NCI-H128 (cell line): Measurements from ENCODE around the gene RNF217.

ENCODE experiments used
- DNase-seq: peaks from one replicate; lab custom pipeline; 2025; ENCODE audit not compliant: unreplicated experiment; lab: John Stamatoyannopoulos, UW

The RNF217 gene

GRCh38 chr6:125095580-125096301 is 133.5 kb downstream of the RNF217 start:
- DNase-seq, result no peak

- no peak for DNase-seq
Observed at GRCh38 chr6:125097186-125097585, 134.9 kb downstream of the RNF217 start.

DNA sequence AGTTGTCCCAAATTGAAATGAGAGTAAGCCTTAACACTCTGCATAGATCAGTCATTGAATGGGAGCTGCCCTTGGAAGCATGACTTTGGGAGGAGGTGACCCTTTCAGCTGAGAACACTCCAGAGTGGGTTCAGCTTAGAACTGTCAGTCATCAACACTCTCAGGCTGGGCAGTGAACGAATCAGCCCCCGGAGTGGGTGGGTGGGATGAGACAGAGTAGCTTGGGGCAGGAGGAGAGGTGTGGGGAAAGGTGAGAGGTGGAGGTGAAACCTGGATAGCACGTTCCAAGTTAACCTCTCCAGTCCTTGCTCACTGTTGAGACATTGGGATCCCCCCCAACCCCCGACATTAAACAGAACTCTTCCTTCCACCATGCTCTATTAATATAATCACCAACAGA is 136.0 kb downstream of the RNF217 start:
- no peak for DNase-seq

DNA sequence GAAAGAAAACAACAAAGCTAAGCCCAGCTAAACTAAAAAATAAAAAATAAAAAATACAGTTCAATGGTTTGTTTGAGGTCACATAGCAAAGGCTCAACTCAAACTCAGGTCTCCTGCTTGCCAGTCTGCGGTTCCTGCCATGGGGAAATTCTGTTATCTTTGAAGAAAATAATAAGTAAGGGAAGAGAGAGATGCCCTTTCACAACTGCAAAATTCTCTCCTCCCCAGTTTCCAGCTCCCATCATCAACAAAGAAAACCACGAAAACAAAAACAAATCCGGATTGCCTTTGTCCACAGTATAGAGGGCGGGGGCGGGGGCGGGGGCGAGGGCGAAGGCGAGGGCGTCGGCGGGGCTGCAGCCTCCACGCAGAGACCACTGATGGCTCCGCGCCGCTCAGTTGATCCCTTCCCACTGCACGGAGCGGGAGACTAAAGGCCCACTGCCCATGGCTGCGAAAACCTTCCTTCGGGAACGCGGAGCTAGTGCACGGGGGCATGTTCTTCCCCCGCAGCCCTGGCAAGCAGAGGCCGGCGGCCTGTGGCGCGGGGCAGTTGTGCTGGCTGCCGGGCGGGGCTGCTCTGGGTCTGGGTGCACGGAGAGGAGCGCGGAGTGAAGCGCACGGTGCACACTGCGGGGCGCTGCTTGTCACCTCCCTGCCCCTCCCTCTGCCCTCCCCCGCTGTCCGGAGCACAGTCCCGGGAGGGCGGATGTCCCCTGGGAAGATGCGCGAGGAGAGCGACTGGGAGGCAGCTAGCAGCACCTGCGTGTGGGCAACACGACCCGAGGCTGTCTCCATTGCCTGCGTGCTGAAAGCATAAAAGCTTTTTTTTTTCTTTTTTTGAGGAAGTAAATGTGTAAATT is 137.2 kb downstream of the RNF217 start:
- DNase-seq, result no peak

DNA sequence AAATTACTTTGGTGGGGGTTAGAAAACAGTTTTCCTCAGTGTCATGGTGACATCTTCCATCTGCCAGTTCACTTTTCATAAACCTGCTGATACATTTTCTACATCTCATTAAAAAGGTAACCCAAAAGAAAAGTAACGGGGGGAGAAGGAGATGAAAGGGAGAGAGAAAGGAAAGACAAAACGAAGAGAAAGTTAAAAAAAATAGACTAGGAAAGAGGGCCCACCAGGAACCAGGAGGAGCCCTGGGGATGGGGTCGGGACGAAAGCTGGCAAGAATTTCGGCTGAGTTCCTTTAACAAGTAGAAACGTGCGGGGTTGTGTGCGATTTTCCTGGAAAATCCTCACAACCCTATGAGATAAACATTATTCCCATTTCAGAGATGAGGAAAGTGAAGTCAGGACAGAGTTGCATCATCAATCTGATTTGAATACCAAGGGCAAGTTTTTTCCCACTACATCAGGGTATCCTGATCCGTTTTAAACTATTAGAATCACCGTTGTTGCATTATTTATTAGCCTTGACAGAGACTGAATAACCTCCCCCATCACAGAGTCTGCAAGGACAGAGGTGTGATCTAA is 137.9 kb downstream of the RNF217 start:
- DNase-seq, result no peak

- DNase-seq, result no peak
Observed at GRCh38 chr6:125101128-125101527, 138.9 kb downstream of the RNF217 start.

- DNase-seq, result no peak
Observed at GRCh38 chr6:125101631-125102030, 139.4 kb downstream of the RNF217 start.

- DNase-seq, result no peak
Observed at GRCh38 chr6:125102411-125102810, 140.2 kb downstream of the RNF217 start.

- no peak for DNase-seq
Observed at GRCh38 chr6:125102891-125103290, 140.7 kb downstream of the RNF217 start.

- DNase-seq, result no peak
Observed at GRCh38 chr6:125104425-125104824, 142.2 kb downstream of the RNF217 start.

DNA sequence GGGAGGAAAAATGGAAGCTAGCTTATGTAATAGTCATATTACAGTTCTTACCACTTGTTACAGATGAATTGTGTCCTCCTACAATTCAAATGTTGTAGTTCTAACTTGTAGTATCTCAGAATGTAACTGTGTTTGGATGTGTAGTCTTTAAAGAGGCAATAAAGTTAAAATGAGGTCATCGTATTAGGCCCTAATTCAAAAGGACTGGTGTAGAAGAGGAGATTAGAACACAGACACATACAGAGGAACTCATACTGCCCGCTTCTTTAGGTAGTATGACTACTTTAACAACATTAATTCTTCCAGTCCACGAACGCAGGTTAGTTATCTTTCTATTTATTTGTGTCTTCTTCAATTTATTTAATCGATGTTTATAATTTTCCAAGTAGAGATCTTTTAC is 144.8 kb downstream of the RNF217 start:
- no peak for DNase-seq

DNA sequence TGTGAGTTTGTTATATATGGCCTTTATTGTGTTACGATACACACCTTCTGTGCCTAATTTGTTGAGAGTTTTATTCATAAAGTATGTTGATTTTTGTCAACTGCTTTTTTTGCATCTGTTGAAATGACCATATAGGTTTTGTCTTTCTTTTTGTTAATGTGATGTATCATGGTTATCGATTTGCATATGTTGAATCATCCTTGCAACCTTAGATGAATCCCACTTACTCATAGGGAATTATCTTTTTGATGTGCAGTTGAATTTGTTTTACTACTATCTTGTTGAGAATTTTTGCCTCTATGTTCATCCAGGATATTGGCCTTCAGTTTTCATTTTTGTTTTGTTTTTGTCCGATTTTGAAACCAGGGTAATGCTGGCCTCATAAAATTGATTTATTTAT is 145.7 kb downstream of the RNF217 start:
- DNase-seq, result no peak

DNA sequence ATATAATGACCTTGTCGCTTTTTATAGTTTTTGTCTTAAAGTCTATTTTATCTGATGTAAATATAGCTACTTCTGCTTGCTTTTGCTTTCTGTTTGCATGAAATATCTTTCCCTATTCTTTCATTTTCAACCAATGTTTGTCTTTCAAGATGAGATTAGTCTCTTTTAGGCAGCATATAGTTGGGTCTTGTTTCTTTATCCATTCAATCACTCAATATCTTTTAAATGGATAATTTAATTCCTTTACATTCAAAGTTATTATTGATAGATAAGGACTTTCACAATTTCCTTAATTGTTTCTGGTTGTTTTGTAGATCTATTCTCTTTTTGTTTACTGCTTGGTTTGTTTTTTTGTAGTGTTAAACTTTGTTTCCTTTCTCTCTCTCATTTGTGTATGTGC is 147.8 kb downstream of the RNF217 start:
- no peak for DNase-seq

DNA sequence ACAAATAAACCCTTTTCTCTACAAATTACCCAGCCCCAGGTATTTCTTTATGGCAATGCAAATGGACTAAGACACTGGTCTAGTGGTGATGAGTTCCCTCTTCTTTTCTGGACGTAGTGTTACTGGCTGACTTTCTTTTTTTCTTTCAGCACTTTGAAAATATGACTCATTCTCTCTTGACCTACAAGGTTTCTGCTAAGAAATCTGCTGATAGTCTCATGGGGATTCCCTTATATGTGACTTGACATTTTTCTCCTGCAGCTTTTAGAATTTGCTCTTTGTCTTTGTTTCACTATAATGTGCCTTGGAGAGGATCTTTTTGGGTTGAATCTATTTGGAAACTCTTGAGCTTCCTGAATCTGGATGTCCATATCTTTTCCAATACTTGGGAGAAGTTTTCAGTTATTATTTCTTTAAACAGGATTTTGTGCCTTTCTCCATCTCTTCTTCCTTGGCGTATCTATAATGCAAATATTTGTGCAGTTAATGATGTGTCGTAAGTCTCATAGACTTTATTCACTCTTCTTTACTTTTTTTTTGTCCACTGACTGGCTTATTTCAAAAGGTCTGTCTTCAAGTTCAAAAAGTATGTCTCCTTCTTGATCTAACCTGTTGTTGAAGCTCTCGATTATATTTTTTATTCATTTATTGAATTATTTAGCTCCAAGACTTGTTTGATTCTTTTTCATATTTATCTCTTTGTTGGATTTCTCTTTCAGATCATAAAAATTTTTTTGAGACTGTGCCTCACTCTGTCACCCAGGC is 149.2 kb downstream of the RNF217 start:
- DNase-seq, result no peak

DNA sequence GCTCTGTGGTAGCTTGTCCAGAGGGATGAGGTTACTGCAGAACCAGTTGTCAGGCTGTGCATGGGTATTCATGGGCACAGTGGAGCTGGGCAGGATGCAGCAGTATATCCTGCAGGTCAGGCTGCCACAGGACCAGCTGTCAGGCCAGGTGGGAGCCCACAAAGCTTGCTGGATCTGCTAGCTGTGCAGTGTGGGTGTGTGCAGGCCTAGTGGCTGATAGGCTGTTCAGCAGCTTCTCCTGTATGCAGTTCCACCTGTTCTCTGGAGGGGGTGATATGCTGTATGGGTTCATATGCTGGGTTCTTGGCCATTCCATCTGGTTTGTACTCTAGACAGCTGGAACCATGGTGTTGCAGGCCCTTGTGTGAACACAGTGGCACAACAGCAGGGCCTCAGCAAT is 150.7 kb downstream of the RNF217 start:
- DNase-seq, result no peak

DNA sequence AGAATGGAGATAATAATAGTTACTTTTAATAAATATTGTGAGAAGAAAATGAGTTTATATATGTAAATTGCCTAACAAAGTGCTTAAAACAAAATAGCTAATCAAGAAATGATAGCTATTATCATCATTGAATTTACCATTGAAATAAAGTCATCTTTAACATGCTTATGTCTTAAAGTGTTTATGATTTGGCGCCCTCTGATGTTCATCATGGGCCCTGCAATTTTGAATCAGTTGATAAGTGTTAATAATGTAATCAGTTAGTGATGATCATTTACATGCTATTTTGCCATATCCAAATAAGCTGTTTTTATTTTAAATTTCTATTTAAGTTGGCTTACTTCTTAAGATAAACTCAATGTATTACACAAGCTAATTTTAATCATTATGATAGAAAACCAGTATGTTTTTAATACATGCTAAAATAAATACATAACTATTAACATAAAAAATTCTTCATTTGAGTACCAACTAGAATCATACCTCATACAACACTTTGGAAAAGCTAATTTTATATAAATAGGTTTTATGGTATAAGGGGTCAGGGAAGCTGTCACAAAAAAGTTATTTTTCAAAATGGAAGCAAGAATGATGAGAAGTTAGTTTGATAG is 152.1 kb downstream of the RNF217 start:
- peak; percentile 33 for DNase-seq

- no peak for DNase-seq
Observed at GRCh38 chr6:125116170-125116569, 153.9 kb downstream of the RNF217 start.

DNA sequence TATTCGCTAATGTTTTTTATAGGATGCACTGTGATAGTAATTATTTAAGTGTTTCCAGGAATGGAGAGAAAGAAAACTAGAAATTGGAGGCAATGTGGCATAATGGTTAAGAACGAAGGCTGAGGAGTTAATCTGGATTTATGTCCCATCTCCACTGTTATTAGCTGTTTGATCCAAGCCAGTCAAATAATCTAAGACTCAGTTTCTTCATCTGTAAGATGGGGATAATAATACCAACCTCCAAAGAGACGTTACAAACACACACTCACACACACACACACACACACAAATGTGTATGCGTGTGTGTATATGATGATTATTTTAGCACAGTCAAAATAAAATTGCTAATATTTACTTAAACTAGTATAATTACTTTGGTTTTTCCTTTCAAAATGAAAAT is 154.5 kb downstream of the RNF217 start:
- DNase-seq, result no peak

DNA sequence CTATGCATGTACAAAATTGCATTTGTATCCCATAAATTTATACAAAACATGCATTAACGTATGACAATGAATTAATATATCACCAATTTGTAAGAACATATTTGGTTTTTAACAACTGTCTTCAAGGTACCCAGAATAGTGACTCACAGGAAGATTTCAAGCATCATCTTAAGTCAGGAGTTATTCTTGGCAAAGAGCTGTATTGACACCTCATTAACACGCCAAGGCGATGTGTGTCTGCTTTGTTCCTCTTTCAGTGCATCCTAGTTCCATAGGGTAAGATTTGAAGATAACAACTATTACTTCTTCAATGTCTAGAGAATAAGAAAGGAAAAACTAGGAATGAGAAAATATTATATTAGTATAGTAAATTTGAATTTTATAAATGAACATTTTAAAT is 155.6 kb downstream of the RNF217 start:
- no peak for DNase-seq

DNA sequence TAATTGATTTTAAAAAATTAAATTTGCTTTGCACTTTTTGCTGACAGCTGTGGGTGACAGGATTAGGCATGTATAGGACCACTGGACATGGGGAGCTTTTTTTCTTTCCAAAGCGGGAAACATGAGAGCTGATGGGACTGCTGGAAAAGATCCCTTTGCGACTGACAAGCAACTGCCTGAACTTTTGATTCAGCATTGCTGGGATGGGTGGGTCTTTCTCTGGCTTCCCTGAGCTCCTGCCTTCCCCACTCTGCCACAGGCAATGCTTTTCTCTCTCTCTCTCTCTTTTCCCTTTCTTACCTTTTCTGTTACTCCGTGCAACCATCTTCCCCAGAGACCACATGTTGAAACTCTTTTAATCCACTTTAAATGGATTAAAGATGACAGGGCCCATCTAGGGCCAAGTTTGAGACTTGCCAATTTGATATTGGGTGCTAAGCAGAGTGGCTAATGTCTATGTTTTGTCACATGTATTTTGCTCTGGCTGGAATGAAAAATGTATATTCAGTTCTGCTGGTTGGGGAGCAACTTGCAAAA is 157.9 kb downstream of the RNF217 start:
- no peak for DNase-seq

DNA sequence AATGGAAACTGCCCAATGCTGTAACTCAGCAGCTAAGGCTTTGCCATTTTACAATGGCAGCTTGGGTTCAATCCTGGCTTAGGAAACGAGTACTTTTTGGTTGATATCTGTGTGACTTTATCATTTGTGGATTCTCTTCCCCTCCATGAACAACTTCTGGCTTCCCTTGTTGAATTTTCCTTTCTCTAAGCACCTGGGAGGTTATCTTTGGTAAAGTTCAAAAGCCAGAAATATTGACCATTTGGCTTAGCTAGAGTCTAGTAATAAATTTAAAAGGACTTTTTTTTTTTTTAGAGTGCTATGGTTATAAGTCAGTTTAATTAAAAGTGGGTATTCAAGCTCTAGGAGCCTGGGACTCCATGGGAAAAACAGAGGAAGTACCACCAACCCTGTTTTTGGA is 159.7 kb downstream of the RNF217 start:
- DNase-seq, result no peak
